ENCODE measurements around the gene CUX1.
"Not testable (repeated sequence)": the region's sequence is repeated elsewhere in the genome, so short reads cannot be mapped to it uniquely, and the experiment has no call there.

The CUX1 gene

DNA sequence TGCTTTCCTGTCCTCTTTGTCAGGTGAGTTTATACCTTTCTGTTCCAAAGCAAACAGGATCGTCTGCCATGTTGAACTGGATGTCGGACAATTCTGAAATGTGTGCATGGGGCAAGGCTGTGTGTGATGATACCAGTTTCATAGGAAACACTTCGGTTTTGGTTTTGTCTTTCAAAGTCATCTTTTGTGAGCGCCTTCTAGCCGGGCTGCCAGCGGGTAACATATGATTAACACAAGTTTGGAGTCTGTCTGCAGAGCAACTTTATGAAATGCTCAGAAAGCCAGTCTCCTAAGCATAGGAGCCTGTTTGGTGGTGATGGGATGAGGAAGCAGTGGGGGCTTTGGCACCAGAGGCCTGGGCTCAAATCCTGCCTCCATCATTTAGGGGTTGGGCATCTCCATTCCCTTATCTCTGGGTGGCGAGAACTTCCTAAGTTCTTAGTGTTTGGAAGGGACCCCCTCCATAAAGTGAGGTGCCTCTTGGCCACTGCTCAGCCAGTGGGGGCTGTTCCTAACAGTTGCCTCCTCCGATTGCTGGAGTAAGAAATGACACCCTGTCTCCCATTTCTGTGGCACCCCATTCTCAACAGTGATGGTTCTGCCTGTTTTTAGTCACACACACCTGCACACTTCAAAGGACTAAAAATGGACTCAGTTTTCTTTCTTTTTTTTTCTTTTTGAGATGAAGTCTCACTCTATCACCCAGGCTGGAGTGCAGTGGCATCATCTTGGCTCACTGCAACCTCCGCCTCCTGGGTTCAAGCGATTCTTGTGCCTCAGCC is 36.8 kb downstream of the CUX1 start:
- DNase-seq (ENCODE audit: low spot score): no peak

- peak; percentile 97 for DNase-seq (ENCODE audit: low spot score)
Measured at GRCh38 chr7:101856473-101857357, 39.3 kb downstream of the CUX1 start.

DNA sequence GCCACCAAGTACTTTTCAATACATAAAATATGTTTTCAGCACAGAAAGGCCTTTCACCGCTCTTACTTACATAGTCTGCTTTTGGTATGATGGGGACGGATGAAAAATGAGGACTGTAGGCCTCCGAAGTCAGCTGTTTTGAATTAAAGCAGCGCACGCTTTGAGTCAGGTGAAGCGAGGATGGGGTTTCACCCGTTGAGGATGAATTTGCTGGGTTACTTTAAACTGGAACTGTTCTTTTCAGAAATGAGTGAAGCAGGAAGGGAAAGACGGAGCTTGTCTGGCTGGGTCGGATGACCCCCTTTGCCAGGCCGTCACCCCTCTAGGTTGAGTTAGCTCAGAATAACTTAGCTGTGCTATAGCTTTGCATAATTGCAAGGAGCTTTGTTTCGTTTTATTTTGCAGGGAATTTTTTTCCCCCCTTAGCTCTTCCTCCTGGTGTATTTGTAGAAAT is 40.0 kb downstream of the CUX1 start:
- DNase-seq (ENCODE audit: low spot score): no peak

DNA sequence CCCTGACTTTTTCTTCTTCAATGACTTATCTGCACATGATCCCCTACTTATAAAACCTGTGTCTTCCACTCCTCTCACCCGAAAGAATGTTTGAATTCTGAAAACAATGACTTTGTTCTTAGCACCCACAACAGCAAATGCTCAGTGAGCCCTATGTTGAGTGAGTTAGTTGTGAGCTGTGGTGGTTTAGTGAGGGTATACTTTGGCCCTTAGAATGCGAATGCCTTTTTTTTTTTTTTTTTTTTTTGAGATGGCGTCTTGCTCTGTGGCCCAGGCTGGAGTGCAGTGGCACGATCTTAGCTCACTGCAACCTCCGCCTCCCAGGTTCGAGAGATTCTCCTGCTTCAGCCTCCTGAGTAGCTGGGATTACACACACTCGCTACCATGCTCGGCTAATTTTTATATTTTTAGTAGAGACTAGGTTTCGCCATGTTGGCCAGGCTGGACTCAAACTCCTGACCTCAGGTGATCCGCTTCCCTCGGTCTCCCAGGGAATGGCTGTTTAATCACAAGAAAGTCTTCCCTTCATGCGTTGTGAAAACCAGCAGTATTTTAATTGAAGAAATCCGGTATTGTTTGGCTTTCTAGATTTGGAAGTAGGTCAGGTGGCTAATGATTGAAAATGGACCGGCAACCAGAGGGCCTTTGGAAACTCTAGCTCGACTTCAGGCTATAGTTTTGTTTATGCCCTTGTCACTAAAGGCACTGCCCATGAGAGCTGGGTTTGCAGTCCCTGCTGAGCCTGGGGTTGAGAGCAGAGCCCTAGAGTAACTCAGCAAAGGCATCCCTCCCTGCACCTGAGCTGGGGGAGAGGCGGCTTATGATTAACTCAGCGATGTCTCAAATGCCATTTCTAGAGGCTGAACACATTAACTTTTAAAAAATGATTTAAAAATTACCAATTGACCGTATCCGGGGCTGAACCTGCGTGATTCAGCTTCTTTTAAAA is 41.3 kb downstream of the CUX1 start:
- DNase-seq (ENCODE audit: low spot score): peak; percentile 84

DNA sequence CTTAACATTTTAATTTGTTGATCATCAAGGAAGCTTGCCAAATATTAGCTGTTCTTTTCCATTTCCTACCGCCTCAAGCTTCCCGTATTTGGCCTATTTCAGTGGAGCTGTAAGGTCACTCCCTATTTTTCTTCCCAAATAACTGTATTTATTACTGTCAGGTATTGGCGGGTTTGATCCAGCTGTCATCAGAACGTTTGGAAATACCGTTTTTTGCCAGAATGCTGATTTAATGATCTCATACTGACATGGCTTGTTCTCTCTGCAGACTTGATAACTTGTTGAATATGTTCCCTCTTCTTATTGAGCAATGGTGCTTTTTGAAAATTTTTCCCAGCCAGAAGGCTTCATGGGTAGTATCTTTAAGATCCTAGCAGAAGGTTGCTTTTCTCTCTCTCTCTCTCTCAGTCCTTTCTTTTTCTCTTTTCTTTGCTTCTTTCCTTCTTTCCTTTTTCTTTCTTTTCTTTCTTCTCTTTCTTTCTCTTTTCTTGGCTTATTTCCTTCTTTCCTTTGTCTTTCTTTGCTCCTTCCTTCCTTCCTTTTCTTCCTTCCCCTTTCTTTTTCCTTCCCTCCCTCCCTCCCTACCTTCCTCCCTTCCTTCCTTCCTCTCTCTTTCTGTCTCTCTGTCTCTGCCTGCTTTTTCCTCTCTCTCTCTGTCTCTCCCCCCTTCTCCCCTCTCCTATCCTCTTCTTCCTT is 42.1 kb downstream of the CUX1 start:
- DNase-seq (ENCODE audit: low spot score): no peak

DNA sequence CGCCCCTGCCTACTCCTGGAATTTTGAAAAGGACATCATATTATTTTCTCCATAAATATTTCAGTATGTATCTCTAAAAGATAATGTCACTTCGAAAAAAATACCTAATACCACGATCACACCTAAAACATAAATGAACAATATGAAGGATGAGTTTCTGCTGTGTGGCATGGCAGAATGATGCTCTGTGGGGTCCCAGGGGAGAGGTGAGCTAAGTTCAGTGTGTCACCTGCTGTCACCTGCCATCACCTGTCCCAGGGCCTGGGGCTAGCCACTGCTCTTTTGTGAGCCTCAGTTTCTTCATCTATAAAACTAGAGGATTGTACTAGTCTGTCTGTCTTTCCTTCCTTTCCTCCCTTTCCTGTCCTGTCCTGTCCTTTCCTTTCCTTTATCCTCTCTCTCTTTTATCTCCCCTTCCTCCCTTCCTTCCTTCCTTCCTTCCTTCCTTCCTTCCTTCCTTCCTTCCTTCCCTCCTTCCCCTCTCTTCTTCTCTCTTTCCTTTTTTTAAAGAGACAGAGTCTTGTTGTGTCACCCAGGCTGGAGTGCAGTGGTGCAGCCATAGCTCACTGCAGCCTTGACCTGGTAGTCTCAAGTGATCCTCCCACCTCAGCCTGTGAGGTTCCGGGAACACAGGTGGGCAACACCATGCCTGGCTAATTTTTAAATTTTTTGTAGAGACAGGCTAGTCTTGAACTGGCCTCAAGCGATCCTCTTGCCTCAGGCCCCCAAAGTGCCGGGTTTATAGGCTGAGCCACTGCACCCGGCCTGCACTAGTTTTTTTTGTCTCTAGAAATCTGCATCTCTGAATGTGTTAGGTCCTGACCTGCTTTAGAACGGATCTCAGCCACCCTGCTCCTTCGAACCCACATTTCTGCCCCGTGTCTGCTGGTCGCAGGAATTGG is 43.1 kb downstream of the CUX1 start:
- no peak for DNase-seq (ENCODE audit: low spot score)

- no peak for DNase-seq (ENCODE audit: low spot score)
Measured at GRCh38 chr7:101861218-101861775, 43.9 kb downstream of the CUX1 start.

- no peak for DNase-seq (ENCODE audit: low spot score)
Measured at GRCh38 chr7:101862280-101863220, 45.1 kb downstream of the CUX1 start.

DNA sequence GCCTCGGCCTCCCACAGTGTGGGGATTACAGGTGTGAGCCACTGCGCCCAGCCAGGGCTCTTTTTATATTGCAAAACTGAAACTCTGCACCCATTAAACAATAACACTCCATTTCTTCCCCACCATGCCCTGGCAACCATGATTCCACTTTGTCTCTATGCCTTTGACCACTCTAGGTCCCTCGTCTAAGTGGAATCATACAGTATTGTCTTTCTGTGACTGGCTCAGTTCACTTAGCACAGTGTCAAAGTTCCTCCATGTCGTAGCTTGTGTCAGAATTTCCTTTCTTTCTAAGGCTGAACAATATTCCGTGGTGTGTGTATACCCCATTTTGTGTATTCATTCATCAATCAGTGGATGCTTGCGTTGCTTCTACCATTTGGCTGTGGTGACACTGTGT is 46.2 kb downstream of the CUX1 start:
- no peak for DNase-seq (ENCODE audit: low spot score)

DNA sequence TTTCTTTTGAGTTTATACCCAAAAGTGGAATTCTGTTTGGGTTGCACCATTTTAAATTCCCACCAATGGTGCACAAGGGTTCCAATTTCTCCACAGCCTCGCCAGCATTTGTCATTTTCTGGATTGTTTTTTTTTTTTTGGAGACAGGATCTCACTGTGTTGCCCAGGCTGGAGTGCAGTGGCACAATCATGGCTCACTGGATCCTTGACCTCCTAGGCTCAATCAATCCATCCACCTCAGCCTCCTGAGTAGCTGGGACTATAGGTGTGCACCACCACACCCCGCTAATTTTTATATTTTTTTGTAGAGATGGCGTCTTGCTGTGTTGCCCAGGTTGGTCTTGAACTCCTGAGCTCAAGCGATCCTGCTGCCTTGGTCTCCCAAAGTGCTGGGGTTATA is 46.6 kb downstream of the CUX1 start:
- DNase-seq (ENCODE audit: low spot score): no peak

DNA sequence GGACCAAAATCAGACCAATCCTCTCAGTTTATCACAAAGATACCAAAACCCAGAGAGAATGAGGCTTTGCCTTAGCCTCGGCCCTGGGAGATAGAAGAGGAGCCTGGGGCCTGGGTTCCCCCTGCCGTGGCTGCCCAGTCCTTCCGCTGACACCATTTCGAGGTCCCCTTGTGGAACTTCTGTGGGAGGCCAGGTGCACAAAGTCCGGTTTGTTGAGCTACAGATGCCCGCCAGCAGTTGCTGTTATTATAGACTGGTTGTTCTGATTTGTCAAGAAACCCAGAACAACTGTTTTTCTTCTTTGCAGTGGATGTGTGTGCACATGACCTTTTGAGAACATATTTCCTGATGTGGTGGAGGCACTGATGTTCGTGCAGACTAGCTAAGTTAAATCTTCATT is 47.6 kb downstream of the CUX1 start:
- no peak for DNase-seq (ENCODE audit: low spot score)

DNA sequence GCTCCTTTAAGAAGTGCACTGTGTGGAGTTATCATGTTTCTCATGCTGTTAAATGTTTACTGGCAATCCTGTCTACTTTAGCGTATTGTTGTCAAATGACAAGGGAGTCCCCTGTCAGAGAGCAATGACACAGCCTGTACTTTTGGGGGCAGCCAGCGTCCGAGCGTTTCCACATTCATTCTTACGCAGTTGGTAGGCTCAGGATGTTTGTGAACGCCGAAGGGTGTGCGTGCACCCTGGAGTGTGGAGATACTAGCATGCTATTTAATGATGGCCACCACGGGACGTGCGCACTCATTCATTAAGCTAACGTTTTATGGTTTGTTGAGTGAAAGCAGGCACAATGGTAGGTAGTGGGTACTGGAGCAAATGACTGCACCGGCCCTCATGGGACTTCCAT is 48.0 kb downstream of the CUX1 start:
- DNase-seq (ENCODE audit: low spot score): no peak

- DNase-seq (ENCODE audit: low spot score): no peak
Measured at GRCh38 chr7:101866328-101866727, 48.9 kb downstream of the CUX1 start.

GRCh38 chr7:101867265-101867664 is 49.8 kb downstream of the CUX1 start:
- no peak for DNase-seq (ENCODE audit: low spot score)

DNA sequence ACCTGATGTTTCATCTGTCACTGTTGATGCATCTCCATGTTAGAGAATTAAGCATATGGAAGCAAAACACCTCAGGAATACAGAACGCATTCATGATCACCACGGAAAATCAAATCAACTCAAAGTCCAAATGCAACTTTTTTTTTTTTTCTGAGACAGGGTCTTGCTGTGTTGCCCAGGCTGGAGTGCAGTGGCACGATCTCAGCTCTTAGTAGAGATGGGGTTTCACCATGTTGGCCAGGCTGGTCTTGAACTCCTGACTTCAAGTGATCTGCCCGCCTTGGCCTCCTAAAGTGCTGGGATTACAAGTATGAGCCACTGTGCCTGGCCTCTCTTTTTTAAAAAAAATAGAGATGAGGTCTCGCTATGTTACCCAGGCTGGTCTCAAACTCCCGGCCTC is 50.3 kb downstream of the CUX1 start:
- not testable (repeated sequence) for DNase-seq (ENCODE audit: low spot score)

DNA sequence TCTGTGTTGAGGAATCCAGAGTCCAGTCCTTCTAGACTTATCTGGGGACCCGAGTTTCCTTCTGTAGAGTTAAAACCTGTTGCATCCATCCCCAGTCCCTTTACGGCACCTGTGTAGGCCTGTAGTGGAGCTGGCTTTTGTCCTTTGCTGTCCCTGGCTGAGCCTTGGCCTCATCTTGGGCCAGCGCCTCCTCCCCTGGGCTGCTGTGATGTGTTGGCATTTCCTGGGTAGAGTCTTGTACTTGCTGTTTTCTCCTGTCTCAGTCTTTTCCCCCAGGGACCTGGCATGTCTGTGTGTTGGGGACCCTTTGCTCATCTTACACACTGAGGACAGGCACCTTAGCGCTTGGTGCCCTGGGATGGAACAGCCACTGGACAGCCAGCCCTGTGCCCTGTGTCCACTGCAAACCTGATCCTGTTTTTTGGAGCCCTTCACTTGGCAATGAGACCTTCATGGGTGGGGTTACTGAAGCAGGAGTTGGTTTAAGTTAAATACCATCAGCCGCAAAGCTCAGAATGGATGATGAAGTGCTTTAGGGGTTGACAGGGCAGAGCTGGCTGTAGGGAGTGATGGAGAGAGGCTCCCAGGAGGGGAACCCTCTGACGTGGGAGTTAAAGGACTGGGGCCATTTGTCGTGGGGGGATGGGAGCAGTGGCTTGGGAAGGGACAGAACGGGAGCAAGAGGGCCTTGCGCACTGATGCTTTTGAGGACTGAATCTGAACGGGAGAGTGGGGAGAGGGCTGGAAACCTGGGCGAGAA is 50.9 kb downstream of the CUX1 start:
- no peak for DNase-seq (ENCODE audit: low spot score)

GRCh38 chr7:101869026-101869900 is 51.8 kb downstream of the CUX1 start:
- DNase-seq (ENCODE audit: low spot score): no peak
